Breast epithelium (tissue), 4 donors: ENCODE measurements around the gene NFKBIA. TPM values are rescaled to one million over a fixed set of nuclear protein-coding genes. Genes with fewer than 3 reads are reported as not detected.
"Not testable (repeated sequence)": the region's sequence is repeated elsewhere in the genome, so short reads cannot be mapped to it uniquely, and the experiment has no call there.

Experiments used
- DNase-seq, 2 donors: peaks; one replicate each; pipeline ENCODE4 v3.0.0-alpha.2; 2019; ENCODE audit warnings: low spot score in 2 of 2
- H3K27ac ChIP-seq, 2 donors: fragments of 200-600 bp; sonication (generic) in 1 of 2; one replicate each; pipeline ENCODE4 v1.5.1; 2016 to 2019; ENCODE audit warnings: mild to moderate bottlenecking in 1 of 2
- H3K27me3 ChIP-seq, 2 donors: fragments of 200-600 bp; sonication (generic) in 1 of 2; one replicate each; pipeline versions ENCODE4 v1.5.1 to v1.6.0; 2017 to 2019; ENCODE audit warnings: control low read depth in 1 of 2, mild to moderate bottlenecking in 1 of 2
- H3K36me3 ChIP-seq: fragments of 200-600 bp; one replicate; pipeline ENCODE4 v1.5.1; 2019
- H3K4me1 ChIP-seq, 2 donors: fragments of 200-600 bp; sonication (generic); one replicate each; pipeline ENCODE4 v1.5.1; 2016 to 2019; ENCODE audit warnings: control low read depth in 1 of 2
- H3K4me3 ChIP-seq, 3 donors: fragments of 200-600 bp; sonication (generic); 1 replicate in 2 of 3; 2 replicates in 1 of 3; pipeline ENCODE4 v1.5.1; 2016 to 2019; ENCODE audit warnings: mild to moderate bottlenecking in 3 of 3, moderate library complexity in 2 of 3
- H3K9me3 ChIP-seq, 2 donors: fragments of 200-600 bp; sonication (generic) in 1 of 2; one replicate each; pipeline ENCODE4 v1.5.1; 2016 to 2019; ENCODE audit warnings: control low read depth in 1 of 2
- POLR2A ChIP-seq: fragments of 450-650 bp; IDR thresholded peaks from one replicate; pipeline ENCODE4 v1.6.1; 2016; ENCODE audit warnings: antibody characterized with exemption, mild to moderate bottlenecking, moderate library complexity
- POLR2AphosphoS5 ChIP-seq, 3 donors: sonication (generic); formaldehyde crosslinking; IDR thresholded peaks; one replicate each; pipeline ENCODE4 v1.6.1; 2017; ENCODE audit warnings: antibody characterized with exemption in 3 of 3
- intact Hi-C: fragments of 100-400 bp; cut with DNase I; formaldehyde crosslinking; loops from one replicate; pipeline ENCODE4 v1.15.1; 2023; ENCODE audit warnings: low total_unique reads
- total RNA-seq, 3 donors: library from RNA; depleted of rRNA; stranded (reverse); fragments of >200 nt; gene quantifications; one replicate each; pipeline ENCODE4 v1.1.0, GENCODE V29; 2016
- TF ChIP-seq, protein P1 (sequence below), 3 donors: fragments of 450-650 bp; IDR thresholded peaks; one replicate each; pipeline ENCODE4 v1.5.1; 2016 to 2017; ENCODE audit warnings: antibody characterized with exemption in 3 of 3, mild to moderate bottlenecking in 3 of 3, moderate library complexity in 3 of 3

Gene NFKBIA
- total RNA-seq, 3 donors from 2014 or later = 418 to 546 (median 422) TPM

DNA sequence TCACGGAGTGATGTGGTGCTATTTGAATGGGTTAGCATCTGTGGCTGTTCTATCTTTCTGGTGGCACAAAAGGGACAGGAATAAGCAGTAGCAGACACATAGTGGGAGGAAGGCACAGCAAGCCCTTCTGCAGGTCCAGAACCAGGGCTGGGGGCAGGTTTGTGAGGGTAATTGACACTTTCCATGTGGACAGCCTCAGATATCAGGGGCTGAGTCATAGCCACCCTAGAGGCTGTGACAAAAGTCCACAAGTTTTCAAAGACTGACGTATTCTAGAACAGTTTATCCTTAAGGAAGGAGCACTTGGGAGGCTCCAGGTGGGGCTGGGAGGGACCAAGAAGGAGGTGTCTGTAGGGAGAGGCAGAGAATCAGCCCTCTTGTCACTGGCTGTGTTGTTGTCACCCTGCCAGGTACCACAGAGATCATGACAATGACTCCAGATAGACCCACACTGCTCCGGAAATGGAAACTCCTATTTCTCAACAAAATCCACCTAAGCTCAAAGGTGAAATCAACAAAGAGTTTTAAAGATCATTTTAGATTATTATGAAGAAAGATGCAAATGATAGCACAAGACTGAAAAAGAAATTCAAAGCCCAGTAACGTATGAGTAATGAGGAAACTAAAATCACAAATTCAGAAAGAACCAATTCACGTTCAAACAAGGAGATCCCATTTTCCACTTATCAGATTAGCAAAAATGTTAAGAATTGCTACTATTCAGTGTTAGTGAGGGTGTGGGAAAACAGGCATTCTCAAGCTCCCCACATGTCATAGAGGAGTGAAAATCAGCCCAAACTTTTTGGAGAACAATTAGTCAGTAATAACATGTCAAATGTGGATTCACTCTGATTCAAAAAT, 48.3 kb downstream of the NFKBIA start:
- no peak for DNase-seq
- H3K27me3 ChIP-seq = no peaks in the 10 kb centered on the region
- intact Hi-C loops = no loop called here
- H3K27ac ChIP-seq = peak overlapping the region; percentile 50 to 69
- TF ChIP-seq POLR2A (no peak), POLR2AphosphoS5 (IDR thresholded peaks at IDR 0.05) (no peak)
- TF ChIP-seq, protein P1, sequence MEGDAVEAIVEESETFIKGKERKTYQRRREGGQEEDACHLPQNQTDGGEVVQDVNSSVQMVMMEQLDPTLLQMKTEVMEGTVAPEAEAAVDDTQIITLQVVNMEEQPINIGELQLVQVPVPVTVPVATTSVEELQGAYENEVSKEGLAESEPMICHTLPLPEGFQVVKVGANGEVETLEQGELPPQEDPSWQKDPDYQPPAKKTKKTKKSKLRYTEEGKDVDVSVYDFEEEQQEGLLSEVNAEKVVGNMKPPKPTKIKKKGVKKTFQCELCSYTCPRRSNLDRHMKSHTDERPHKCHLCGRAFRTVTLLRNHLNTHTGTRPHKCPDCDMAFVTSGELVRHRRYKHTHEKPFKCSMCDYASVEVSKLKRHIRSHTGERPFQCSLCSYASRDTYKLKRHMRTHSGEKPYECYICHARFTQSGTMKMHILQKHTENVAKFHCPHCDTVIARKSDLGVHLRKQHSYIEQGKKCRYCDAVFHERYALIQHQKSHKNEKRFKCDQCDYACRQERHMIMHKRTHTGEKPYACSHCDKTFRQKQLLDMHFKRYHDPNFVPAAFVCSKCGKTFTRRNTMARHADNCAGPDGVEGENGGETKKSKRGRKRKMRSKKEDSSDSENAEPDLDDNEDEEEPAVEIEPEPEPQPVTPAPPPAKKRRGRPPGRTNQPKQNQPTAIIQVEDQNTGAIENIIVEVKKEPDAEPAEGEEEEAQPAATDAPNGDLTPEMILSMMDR (IDR thresholded peaks at IDR 0.05) = no peak
- no peaks in the 10 kb centered on the region for H3K4me1 ChIP-seq
- no peak overlapping the region for H3K4me3 ChIP-seq
- H3K9me3 ChIP-seq = no peaks in the 10 kb centered on the region
- no peaks in the 10 kb centered on the region for H3K36me3 ChIP-seq

DNA sequence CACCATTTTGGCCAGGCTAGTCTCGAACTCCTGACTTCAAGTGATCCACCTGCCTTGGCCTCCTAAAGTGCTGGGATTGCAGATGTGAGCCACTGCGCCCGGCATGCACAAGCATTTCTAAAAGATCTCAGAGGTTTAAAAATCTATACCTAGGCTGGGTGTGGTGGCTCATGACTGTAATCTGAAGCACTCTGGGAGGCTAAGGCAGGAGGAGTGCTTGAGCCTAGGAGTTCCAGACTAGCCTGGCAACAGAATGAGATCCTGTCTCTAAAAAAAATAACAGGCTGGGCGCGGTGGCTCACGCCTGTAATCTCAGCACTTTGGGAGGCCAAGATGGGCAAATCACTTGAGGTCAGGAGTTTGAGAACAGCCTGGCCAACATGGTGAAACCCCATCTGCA, 49.3 kb downstream of the NFKBIA start:
- H3K27ac ChIP-seq = peak overlapping the region in 1 of 2 donors; percentile 5
- H3K9me3 ChIP-seq, H3K4me3 ChIP-seq, H3K36me3 ChIP-seq, H3K27me3 ChIP-seq, H3K4me1 ChIP-seq, intact Hi-C loops, DNase-seq: not testable (repeated sequence)

DNA sequence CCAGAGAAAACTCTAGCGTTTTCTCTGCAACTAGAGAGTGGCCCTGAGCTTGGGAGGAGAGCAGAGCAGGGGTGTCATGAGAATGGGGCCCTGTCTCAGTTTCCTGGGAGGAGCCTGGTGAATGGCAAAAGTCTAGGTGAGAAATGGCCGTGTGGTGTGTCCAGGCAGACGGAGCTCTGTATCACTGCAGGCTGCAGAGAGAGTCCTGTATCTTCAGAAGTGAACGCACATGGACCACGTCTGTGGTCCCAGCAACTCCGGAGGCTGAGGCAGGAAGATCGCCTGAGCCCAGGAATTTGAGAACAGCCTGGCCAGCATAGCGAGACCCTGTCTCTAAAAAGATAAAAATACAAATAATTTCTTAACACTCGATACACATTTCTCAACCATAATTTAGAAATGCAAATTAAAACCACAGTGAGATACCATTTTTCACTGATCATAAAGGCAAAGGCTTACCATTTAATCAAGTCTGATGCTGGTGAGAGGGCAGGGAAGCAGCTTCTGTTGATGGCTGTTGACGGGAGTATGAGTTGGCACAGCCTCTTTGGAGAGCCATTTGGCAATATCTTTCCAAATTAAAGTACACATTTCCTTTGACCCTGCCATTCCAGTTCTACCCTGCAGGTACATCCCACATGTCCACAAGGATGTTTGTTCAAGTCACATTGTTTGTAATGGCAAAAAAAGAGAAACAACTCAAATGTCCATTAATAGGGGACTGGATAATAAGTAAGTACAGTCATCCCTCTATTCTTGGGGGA, 51.0 kb downstream of the NFKBIA start:
- intact Hi-C loops = loop anchor here (5.0 kb wide), 1 partner anchor 851 kb away; no protein-coding TSS in a partner anchor
- Histone ChIP-seq H3K9me3 (no peaks in the 10 kb centered on the region), H3K4me3 (no peak overlapping the region), H3K4me1 (no peaks in the 10 kb centered on the region), H3K36me3 (no peaks in the 10 kb centered on the region), H3K27ac (peak overlapping the region in 1 of 2 donors; percentile 28), H3K27me3 (no peaks in the 10 kb centered on the region)
- TF ChIP-seq POLR2AphosphoS5 (IDR thresholded peaks at IDR 0.05) (no peak), POLR2A (no peak)
- TF ChIP-seq, protein P1 (IDR thresholded peaks at IDR 0.05) = peak in 2 of 3 donors; percentile 33 to 41
- DNase-seq = no peak

DNA sequence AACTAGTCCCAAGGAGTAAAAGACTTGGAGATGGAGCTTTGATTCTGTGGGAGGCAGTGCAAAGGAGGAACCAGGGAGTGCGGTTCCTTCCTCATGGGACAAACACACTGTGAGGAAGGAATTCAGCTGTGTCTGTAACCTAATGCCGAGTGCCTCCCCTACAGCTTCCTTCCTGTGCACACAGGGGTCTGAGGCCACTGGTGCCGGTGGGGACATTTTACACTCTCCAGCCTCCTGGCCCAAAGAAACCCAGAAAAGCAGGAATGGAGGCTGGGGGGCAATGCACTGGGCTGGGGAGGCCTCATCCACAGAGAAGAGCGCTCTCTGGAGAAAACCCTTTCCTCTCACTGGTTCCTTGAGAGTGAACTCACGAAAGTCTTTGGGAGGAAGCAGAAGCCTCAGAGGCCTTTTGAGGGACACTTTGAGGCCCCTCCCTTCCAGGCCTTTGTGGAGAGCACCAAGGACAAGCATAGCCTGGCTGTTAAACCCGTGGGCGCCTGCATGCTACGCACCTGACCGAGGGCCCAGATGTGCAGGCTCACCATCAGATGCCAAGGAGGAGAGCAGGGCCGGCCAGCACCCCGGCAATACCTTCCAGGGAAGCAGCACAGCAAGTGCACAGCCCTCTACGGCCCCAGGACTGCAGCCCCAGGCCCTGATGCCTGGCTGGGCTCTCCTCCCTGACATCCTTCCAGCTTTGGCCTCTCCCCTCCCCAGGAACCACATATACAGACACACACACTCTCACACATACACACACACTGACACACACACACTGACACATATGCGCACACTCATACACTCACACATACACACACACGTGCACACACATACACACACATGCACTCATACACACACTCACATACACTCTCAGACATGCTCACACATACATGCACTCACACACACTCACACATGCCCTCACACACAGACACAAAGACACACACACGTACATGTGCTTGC, 52.0 kb downstream of the NFKBIA start:
- no peak for DNase-seq
- no peak overlapping the region for H3K4me3 ChIP-seq
- TF ChIP-seq POLR2A = no peak
- TF ChIP-seq, protein P1 (IDR thresholded peaks at IDR 0.05) = no peak
- no peaks in the 10 kb centered on the region for H3K27me3 ChIP-seq
- H3K9me3 ChIP-seq = no peaks in the 10 kb centered on the region
- peak overlapping the region in 1 of 2 donors; percentile 56 for H3K27ac ChIP-seq
- intact Hi-C loops = loop anchor here (5.0 kb wide), 1 partner anchor 850 kb away; no protein-coding TSS in a partner anchor
- no peaks in the 10 kb centered on the region for H3K4me1 ChIP-seq
- H3K36me3 ChIP-seq = no peaks in the 10 kb centered on the region

DNA sequence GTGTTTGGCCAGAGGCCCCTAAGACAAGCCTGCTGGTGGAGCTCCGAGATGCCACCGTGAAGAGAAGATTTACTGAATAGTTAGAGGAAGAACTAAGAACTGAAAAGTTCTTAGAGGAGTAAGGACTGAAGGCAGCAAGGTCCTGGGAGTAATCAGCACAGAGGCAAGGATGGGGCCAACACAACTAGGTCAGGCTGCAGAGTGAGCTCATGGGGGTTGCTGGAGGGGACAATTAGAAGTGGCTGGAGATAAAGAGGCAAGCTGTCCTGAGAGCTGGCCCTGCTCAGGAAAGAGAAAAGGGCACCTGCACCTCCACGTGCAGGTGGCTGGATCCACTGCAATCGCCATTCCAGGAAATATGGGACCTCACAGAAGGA, 52.7 kb downstream of the NFKBIA start:
- no peaks in the 10 kb centered on the region for H3K36me3 ChIP-seq
- H3K27ac ChIP-seq = peak overlapping the region in 1 of 2 donors; percentile 56
- TF ChIP-seq POLR2A (no peak), POLR2AphosphoS5 (IDR thresholded peaks at IDR 0.05) (no peak)
- TF ChIP-seq, protein P1 (IDR thresholded peaks at IDR 0.05) = no peak
- no peaks in the 10 kb centered on the region for H3K4me1 ChIP-seq
- H3K9me3 ChIP-seq = no peaks in the 10 kb centered on the region
- no peak for DNase-seq
- no peak overlapping the region for H3K4me3 ChIP-seq
- intact Hi-C loops = loop anchor here (5.0 kb wide), 1 partner anchor 850 kb away; no protein-coding TSS in a partner anchor
- no peaks in the 10 kb centered on the region for H3K27me3 ChIP-seq
